HEK293 (cell line): Measurements from ENCODE around the gene STX16.

Experiments
- OSR2 ChIP-seq: fragments of 450-650 bp; formaldehyde crosslinking; IDR thresholded peaks from 2 replicates; pipeline ENCODE4 v1.5.1; 2016; ENCODE audit warnings: missing biosample characterization, missing genetic modification characterization
- ZNF514 ChIP-seq: fragments of 450-650 bp; formaldehyde crosslinking; IDR thresholded peaks from 2 replicates; pipeline ENCODE4 v1.5.1; 2016; ENCODE audit warnings: missing biosample characterization, missing genetic modification characterization
- TF ChIP-seq, protein P1 (sequence below): fragments of 450-650 bp; formaldehyde crosslinking; IDR thresholded peaks from 2 replicates; pipeline ENCODE4 v1.5.1; 2016; ENCODE audit warnings: missing biosample characterization, missing genetic modification characterization

DNA sequence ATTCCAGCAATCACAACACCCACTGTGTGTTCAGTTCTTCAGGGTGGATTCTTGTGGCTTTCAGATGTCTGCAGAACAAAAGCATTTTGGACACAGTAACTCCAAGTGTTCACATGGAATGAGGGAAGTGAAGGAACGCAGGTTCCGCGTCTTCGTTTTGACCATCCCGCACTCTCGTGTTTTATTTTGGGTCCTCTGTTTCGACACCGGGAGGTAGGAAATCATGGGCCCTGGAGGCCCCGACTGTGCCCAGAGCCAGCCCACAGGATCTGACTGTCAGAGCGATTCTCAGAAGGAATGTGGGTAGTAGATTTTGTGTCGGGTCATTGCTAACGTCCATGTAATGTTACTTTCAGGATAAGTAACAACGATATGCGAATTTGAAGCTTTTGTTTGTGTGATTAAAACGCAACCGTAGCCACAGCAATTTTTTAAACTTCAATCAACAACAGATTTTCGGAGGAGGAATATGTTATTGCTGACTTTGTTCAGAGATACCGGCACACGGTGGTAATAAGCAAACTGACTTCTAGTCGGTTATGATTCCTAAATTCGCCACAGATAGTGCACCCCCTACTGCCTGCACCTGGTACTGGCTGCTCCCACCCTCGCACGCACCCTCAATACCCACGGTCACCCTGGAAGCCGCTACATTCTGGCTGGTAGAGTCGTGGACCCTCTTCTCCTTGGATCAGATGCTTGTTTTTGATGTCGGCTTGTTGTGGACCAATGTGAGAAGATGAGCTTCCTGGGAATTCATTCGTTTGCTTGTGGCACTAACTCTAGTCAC lies 52.0 kb downstream of the STX16 start:
- TF ChIP-seq, protein P1, sequence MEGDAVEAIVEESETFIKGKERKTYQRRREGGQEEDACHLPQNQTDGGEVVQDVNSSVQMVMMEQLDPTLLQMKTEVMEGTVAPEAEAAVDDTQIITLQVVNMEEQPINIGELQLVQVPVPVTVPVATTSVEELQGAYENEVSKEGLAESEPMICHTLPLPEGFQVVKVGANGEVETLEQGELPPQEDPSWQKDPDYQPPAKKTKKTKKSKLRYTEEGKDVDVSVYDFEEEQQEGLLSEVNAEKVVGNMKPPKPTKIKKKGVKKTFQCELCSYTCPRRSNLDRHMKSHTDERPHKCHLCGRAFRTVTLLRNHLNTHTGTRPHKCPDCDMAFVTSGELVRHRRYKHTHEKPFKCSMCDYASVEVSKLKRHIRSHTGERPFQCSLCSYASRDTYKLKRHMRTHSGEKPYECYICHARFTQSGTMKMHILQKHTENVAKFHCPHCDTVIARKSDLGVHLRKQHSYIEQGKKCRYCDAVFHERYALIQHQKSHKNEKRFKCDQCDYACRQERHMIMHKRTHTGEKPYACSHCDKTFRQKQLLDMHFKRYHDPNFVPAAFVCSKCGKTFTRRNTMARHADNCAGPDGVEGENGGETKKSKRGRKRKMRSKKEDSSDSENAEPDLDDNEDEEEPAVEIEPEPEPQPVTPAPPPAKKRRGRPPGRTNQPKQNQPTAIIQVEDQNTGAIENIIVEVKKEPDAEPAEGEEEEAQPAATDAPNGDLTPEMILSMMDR = no peak
- TF ChIP-seq ZNF514 (tag by site-specific recombination) (no peak), OSR2 (tag by site-specific recombination) (no peak)
